ENCODE results near the gene RGR.

The RGR gene

GRCh38 chr10:84205853-84206525 lies 38.9 kb upstream of the RGR start:
- DNase-seq (ENCODE audit: low read depth), result no peak
- TF ChIP-seq CTCF (IDR thresholded peaks at IDR 0.05; ENCODE audit: control insufficient read depth, insufficient read depth, low read depth, low read length, missing control alignments), result no peak
- H3K4me3 ChIP-seq (ENCODE audit: control insufficient read depth, low read depth, low read length), result no peak overlapping the region

GRCh38 chr10:84208023-84208422 lies 36.8 kb upstream of the RGR start:
- no peak for DNase-seq (ENCODE audit: low read depth)
- no peak overlapping the region for H3K4me3 ChIP-seq (ENCODE audit: control insufficient read depth, low read depth, low read length)
- no peak for TF ChIP-seq CTCF (IDR thresholded peaks at IDR 0.05; ENCODE audit: control insufficient read depth, insufficient read depth, low read depth, low read length, missing control alignments)

- DNase-seq (ENCODE audit: low read depth), result no peak
- no peak for TF ChIP-seq CTCF (IDR thresholded peaks at IDR 0.05; ENCODE audit: control insufficient read depth, insufficient read depth, low read depth, low read length, missing control alignments)
- no peak overlapping the region for H3K4me3 ChIP-seq (ENCODE audit: control insufficient read depth, low read depth, low read length)
Observed at GRCh38 chr10:84211566-84211965, 33.3 kb upstream of the RGR start.

GRCh38 chr10:84212014-84212413 lies 32.8 kb upstream of the RGR start:
- no peak overlapping the region for H3K4me3 ChIP-seq (ENCODE audit: control insufficient read depth, low read depth, low read length)

GRCh38 chr10:84213076-84213475 lies 31.8 kb upstream of the RGR start:
- no peak overlapping the region for H3K4me3 ChIP-seq (ENCODE audit: control insufficient read depth, low read depth, low read length)
- DNase-seq (ENCODE audit: low read depth), result no peak
- TF ChIP-seq CTCF (IDR thresholded peaks at IDR 0.05; ENCODE audit: control insufficient read depth, insufficient read depth, low read depth, low read length, missing control alignments), result no peak

More at GRCh38 chr10:84212014-84212413, 32.8 kb upstream of the RGR start:
- TF ChIP-seq CTCF (IDR thresholded peaks at IDR 0.05; ENCODE audit: control insufficient read depth, insufficient read depth, low read depth, low read length, missing control alignments), result no peak
- DNase-seq (ENCODE audit: low read depth), result no peak

GRCh38 chr10:84214046-84214572 lies 30.7 kb upstream of the RGR start:
- no peak for TF ChIP-seq CTCF (IDR thresholded peaks at IDR 0.05; ENCODE audit: control insufficient read depth, insufficient read depth, low read depth, low read length, missing control alignments)
- DNase-seq (ENCODE audit: low read depth), result no peak
- no peak overlapping the region for H3K4me3 ChIP-seq (ENCODE audit: control insufficient read depth, low read depth, low read length)
